IMR-90 (cell line): ENCODE data around the gene PDE6A. TPM values are rescaled to one million over a fixed set of nuclear protein-coding genes. Genes with fewer than 3 reads are reported as not detected.

Source experiments
- ATAC-seq: fragments of 200-7000 bp; cut with Tn5 transposase; 2 replicates; pipeline ENCODE4 v1.9.1; 2020; ENCODE audit warnings: low read depth, mild to moderate bottlenecking, moderate library complexity
- BruUV-seq: library from RNA; stranded (reverse); fragments of 400-500 nt; replicated peaks from 2 replicates; lab custom pipeline; 2021; lab: Mats Ljungman, UMichigan
- CTCF ChIA-PET: fragments of 300-600 bp; formaldehyde crosslinking; extraction: SDS; loops from one replicate; lab custom pipeline; 2021; ENCODE audit warnings: antibody characterized with exemption; lab: Yijun Ruan, JAX
- POLR2A ChIA-PET: fragments of 300-600 bp; sonication (Branson Sonifier 250); formaldehyde crosslinking; loops from one replicate; lab custom pipeline; 2022; ENCODE audit warnings: antibody characterized with exemption; ENCODE audit not compliant: unreplicated experiment; lab: Charles Lee
- DNase-seq: peaks from one replicate; pipeline ENCODE4 v3.0.0; 2013
- H2AFZ ChIP-seq: replicated peaks from 2 replicates; pipeline ENCODE3; 2013; ENCODE audit warnings: low read length, mild to moderate bottlenecking; ENCODE audit not compliant: poor library complexity
- H2AK5ac ChIP-seq: 2 replicates; pipeline ENCODE4 v1.6.1; 2013; ENCODE audit warnings: low read depth, low read length, inconsistent platforms
- H2AK9ac ChIP-seq: replicated peaks from 2 replicates; pipeline ENCODE3; 2013; ENCODE audit warnings: mild to moderate bottlenecking, low read depth, low read length, moderate library complexity; ENCODE audit not compliant: poor library complexity
- H2BK120ac ChIP-seq: 2 replicates; pipeline ENCODE4 v1.6.1; 2013; ENCODE audit warnings: low read depth, low read length, inconsistent platforms
- H2BK15ac ChIP-seq: 3 replicates; pipeline ENCODE4 v1.6.1; 2013; ENCODE audit warnings: low read depth, low read length, inconsistent platforms
- H2BK20ac ChIP-seq: 2 replicates; pipeline ENCODE4 v1.6.1; 2013; ENCODE audit warnings: low read depth, mild to moderate bottlenecking, inconsistent platforms, low read length, moderate library complexity
- H2BK5ac ChIP-seq: 2 replicates; pipeline ENCODE4 v1.6.1; 2013; ENCODE audit warnings: mild to moderate bottlenecking, low read depth, low read length, inconsistent platforms; ENCODE audit not compliant: poor library complexity, severe bottlenecking
- H3K14ac ChIP-seq: replicated peaks from 2 replicates; pipeline ENCODE4 v1.6.1; 2013; ENCODE audit warnings: low read depth, low read length, inconsistent platforms
- H3K18ac ChIP-seq: 2 replicates; pipeline ENCODE4 v1.6.1; 2013; ENCODE audit warnings: low read depth, low read length, control low read depth
- H3K23ac ChIP-seq: 2 replicates; pipeline ENCODE4 v1.6.1; 2013; ENCODE audit warnings: low read depth, low read length, inconsistent platforms
- H3K27ac ChIP-seq: 2 replicates; pipeline ENCODE4 v1.5.1; 2013; ENCODE audit warnings: mild to moderate bottlenecking, control low read depth, low read length; ENCODE audit not compliant: insufficient read depth
- H3K27me3 ChIP-seq: 2 replicates; pipeline ENCODE4 v1.6.1; 2013; ENCODE audit warnings: low read length; ENCODE audit not compliant: control insufficient read depth, insufficient read depth
- H3K36me3 ChIP-seq: 2 replicates; pipeline ENCODE4 v1.6.1; 2013; ENCODE audit warnings: low read length, mixed read lengths; ENCODE audit not compliant: control insufficient read depth, insufficient read depth
- H3K4ac ChIP-seq: 2 replicates; pipeline ENCODE4 v1.6.1; 2013; ENCODE audit warnings: low read depth, low read length, inconsistent platforms
- H3K4me1 ChIP-seq: 2 replicates; pipeline ENCODE4 v1.6.1; 2013; ENCODE audit warnings: low read length, mixed read lengths; ENCODE audit not compliant: control insufficient read depth, insufficient read depth
- H3K4me2 ChIP-seq: 2 replicates; pipeline ENCODE4 v1.6.1; 2013; ENCODE audit warnings: low read depth, mild to moderate bottlenecking, control low read depth, low read length, moderate library complexity
- H3K4me3 ChIP-seq: 2 replicates; pipeline ENCODE4 v1.5.1; 2013; ENCODE audit warnings: low read depth, mild to moderate bottlenecking, control low read depth, low read length, moderate library complexity; ENCODE audit not compliant: insufficient read depth
- H3K56ac ChIP-seq: 2 replicates; pipeline ENCODE4 v1.6.1; 2013; ENCODE audit warnings: low read length, inconsistent platforms; ENCODE audit not compliant: insufficient read depth; ENCODE audit errors: extremely low read depth
- H3K79me1 ChIP-seq, 2 experiments: 2 replicates each; pipeline ENCODE4 v1.6.1; 2013; ENCODE audit warnings: low read length in 2 of 2, inconsistent platforms in 1 of 2, low read depth in 1 of 2
- H3K9ac ChIP-seq: 2 replicates; pipeline ENCODE4 v1.6.1; 2013; ENCODE audit warnings: low read depth, low read length, control low read depth
- H3K9me1 ChIP-seq: 2 replicates; pipeline ENCODE4 v1.6.1; 2013; ENCODE audit warnings: low read length, inconsistent platforms; ENCODE audit not compliant: insufficient read depth
- H3K9me3 ChIP-seq: 2 replicates; pipeline ENCODE4 v1.6.1; 2013; ENCODE audit warnings: low read length; ENCODE audit not compliant: control insufficient read depth, insufficient read depth
- H4K20me1 ChIP-seq: 2 replicates; pipeline ENCODE4 v1.6.1; 2013; ENCODE audit warnings: low read length, inconsistent platforms; ENCODE audit not compliant: insufficient read depth
- H4K5ac ChIP-seq: 2 replicates; pipeline ENCODE4 v1.6.1; 2013; ENCODE audit warnings: mild to moderate bottlenecking, low read depth, low read length, control low read depth
- H4K8ac ChIP-seq, 2 experiments: 2 replicates each; pipeline ENCODE4 v1.6.1; 2013; ENCODE audit warnings: low read depth in 2 of 2, low read length in 2 of 2, control low read depth in 1 of 2, inconsistent platforms in 1 of 2
- H4K91ac ChIP-seq: 2 replicates; pipeline ENCODE4 v1.6.1; 2013; ENCODE audit warnings: low read depth, low read length, inconsistent platforms; ENCODE audit not compliant: insufficient read depth
- CHD1 ChIP-seq: IDR thresholded peaks from 2 replicates; pipeline ENCODE4 v1.6.1; 2012; ENCODE audit warnings: low read depth, low read length, improper control_type of control experiment
- FOS ChIP-seq: fragments of 150-350 bp; IDR thresholded peaks from 2 replicates; pipeline ENCODE4 v1.6.1; 2016; ENCODE audit warnings: low read depth, low read length
- WGBS, 2 experiments: methylation state at CpG; one replicate each; pipeline versions ENCODE4 v1.1.5 to v1.1.7; 2013; ENCODE audit warnings: missing lambda C conversion rate in 2 of 2; ENCODE audit not compliant: insufficient read length in 1 of 2; ENCODE audit errors: extremely low coverage in 2 of 2; 5-methylcytosine and 5-hydroxymethylcytosine counted together
- dilution Hi-C: fragments of 300-500 bp; cut with HindIII; formaldehyde crosslinking; loops from one replicate; pipeline ENCODE4 v1.14.3; 2018; ENCODE audit warnings: low sequenced_read_pairs; ENCODE audit not compliant: unreplicated experiment
- in situ Hi-C: fragments of 300-500 bp; cut with MboI; formaldehyde crosslinking; loops from 3 replicates; pipeline ENCODE4 v1.14.3; 2019; ENCODE audit warnings: low sequenced_read_pairs, inconsistent platforms, mixed read lengths
- intact Hi-C: fragments of 100-400 bp; cut with micrococcal nuclease; formaldehyde crosslinking; loops from 2 replicates; pipeline ENCODE4 v1.10.0; 2022
- polyA plus RNA-seq, 3 experiments: library from polyadenylated mRNA; depleted of rRNA; stranded (reverse); fragments of >200 nt; gene quantifications; 2 replicates each; pipeline ENCODE4 v1.2.3, GENCODE V29; 2012; ENCODE audit warnings: low replicate concordance in 1 of 3
- total RNA-seq: library from RNA; depleted of rRNA; stranded (reverse); fragments of >200 nt; gene quantifications from 2 replicates; pipeline ENCODE4 v1.2.3, GENCODE V29; 2012

Gene PDE6A
- total and polyA plus RNA-seq, 2 of the 4 experiments (the other 2 are of a cell fraction) = not detected

GRCh38 chr5:149820012-149820411, 124.6 kb downstream of the PDE6A start:
- Histone ChIP-seq H2AFZ (no peak overlapping the region), H2AK9ac (no peak overlapping the region), H3K14ac (no peak overlapping the region), H2BK5ac (no peak overlapping the region), H4K91ac (no peak overlapping the region), H2BK120ac (no peak overlapping the region), H3K4me2 (no peak overlapping the region), H4K20me1 (no peaks in the 10 kb centered on the region), H3K27ac (no peak overlapping the region), H3K4me3 (no peak overlapping the region), H4K5ac (no peak overlapping the region), H2BK20ac (no peak overlapping the region), H2AK5ac (no peak overlapping the region), H3K36me3 (no peaks in the 10 kb centered on the region), H3K4me1 (no peaks in the 10 kb centered on the region), H3K4ac (no peak overlapping the region), H3K27me3 (peaks cover 5% of the 10 kb centered on the region), H3K56ac (no peak overlapping the region), H3K9me1 (no peaks in the 10 kb centered on the region), H3K79me1 (no peaks in the 10 kb centered on the region), H3K9me3 (no peaks in the 10 kb centered on the region), H3K18ac (no peak overlapping the region), H3K23ac (no peak overlapping the region), H2BK15ac (no peak overlapping the region), H4K8ac (no peak overlapping the region), H3K9ac (no peak overlapping the region)
- DNase-seq = no peak
- ATAC-seq = no peak
- in situ Hi-C loops = no loop called here
- no TSS peak for BruUV-seq
- intact Hi-C loops = no loop called here
- ChIA-PET POLR2A (no interaction called here), CTCF (no interaction called here)
- 94% methylated on average over 2 of the region's 2 CpGs; no CpG with 5 or more reads in 1 of the 2 experiments for WGBS, 2 experiments
- TF ChIP-seq FOS (no peak), CHD1 (no peak)
- dilution Hi-C loops = loop anchor here (10.0 kb wide), 1 partner anchor 185 kb away; no protein-coding TSS in a partner anchor
